Fibroblast of lung (primary cell): ENCODE measurements around the gene TFB2M.

Experiments used
- EZH2 ChIP-seq: IDR thresholded peaks from 2 replicates; pipeline ENCODE4 v1.5.1; 2012; ENCODE audit warnings: low read length, control low read depth, mild to moderate bottlenecking; ENCODE audit errors: missing control alignments
- TF ChIP-seq, protein P1 (sequence below), 2 donors: IDR thresholded peaks in 1 of 2; conservative IDR thresholded peaks in 1 of 2; 1 replicate in 1 of 2; 2 replicates in 1 of 2; pipeline ENCODE4 v1.5.1; 2011 to 2012; ENCODE audit warnings: low read length in 2 of 2, control low read depth in 1 of 2, inconsistent platforms in 1 of 2, low read depth in 1 of 2, mild to moderate bottlenecking in 1 of 2

DNA sequence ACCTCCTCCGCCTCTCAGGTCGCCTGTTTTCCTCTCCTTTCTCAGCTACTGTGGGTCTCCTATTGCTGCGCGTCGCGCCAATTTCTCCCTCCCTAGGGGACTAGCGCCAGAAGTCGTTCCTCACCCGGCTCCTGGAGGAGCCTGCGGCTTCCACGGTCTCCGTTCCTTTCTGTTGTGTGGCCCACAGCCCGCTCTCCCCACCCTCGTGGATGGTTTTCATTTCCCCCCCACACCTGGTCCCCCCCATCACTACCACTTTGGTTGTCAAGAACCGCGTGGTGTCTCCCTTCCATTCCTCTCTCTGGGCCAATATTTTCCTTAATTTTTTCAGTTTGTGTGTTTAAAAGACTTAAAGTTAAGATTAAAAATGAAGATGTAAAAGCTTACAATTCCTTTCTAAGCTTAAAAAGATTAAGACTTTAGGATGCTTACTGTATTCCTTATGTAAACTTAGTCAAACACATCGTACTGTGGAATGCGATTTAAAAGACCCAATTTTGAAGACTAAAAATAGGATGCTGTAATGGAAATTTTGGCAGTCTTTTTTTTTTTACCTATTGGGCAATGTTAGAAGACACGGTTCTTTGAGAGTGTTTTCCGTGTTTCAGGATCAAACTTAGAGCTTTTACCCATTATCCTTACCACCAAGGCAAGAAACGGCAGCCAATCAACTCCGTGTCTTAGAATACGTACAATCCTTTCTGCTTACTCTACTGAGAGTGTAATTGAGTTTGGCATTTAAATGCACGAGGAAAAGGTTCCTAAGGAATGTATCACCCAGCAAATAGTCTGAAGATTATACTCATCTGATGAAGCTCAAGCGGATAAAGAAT is 968 bp upstream of the TFB2M start:
- TF ChIP-seq, protein P1, sequence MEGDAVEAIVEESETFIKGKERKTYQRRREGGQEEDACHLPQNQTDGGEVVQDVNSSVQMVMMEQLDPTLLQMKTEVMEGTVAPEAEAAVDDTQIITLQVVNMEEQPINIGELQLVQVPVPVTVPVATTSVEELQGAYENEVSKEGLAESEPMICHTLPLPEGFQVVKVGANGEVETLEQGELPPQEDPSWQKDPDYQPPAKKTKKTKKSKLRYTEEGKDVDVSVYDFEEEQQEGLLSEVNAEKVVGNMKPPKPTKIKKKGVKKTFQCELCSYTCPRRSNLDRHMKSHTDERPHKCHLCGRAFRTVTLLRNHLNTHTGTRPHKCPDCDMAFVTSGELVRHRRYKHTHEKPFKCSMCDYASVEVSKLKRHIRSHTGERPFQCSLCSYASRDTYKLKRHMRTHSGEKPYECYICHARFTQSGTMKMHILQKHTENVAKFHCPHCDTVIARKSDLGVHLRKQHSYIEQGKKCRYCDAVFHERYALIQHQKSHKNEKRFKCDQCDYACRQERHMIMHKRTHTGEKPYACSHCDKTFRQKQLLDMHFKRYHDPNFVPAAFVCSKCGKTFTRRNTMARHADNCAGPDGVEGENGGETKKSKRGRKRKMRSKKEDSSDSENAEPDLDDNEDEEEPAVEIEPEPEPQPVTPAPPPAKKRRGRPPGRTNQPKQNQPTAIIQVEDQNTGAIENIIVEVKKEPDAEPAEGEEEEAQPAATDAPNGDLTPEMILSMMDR (conservative IDR thresholded peaks at IDR 0.05 in 1 of 2, IDR thresholded peaks at IDR 0.05 in 1 of 2; ENCODE audit: low read depth in 1 of 2, low read length in 2 of 2): no peak
- no peak for TF ChIP-seq EZH2
